SK-N-MC (cell line): ENCODE measurements around the gene AP3S2.
"Not testable (repeated sequence)": the region's sequence is repeated elsewhere in the genome, so short reads cannot be mapped to it uniquely, and the experiment has no call there.

Experiments
- DNase-seq: peaks from one replicate; pipeline ENCODE4 v3.0.0-alpha.2; 2011; ENCODE audit warnings: low read depth, low spot score
- H3K27ac ChIP-seq: fragments of 200-600 bp; sonication (generic); 2 replicates; pipeline ENCODE4 v1.5.1; 2016; ENCODE audit warnings: mixed run types
- H3K36me3 ChIP-seq: fragments of 200-600 bp; sonication (generic); 2 replicates; pipeline ENCODE4 v1.6.1; 2017; ENCODE audit warnings: antibody characterized with exemption, low read length, mixed read lengths; ENCODE audit not compliant: insufficient read depth
- H3K4me3 ChIP-seq: fragments of 200-600 bp; sonication (generic); 2 replicates; pipeline ENCODE4 v1.5.1; 2016
- H3K9ac ChIP-seq: fragments of 200-600 bp; sonication (generic); 2 replicates; pipeline ENCODE4 v1.8.0; 2017; ENCODE audit warnings: mixed run types, mixed read lengths; ENCODE audit not compliant: insufficient read length
- H3K9me3 ChIP-seq: fragments of 200-600 bp; sonication (generic); 2 replicates; pipeline ENCODE4 v1.6.1; 2017; ENCODE audit warnings: low read depth, mild to moderate bottlenecking, antibody characterized with exemption, low read length, moderate library complexity, mixed read lengths
- EZH2 ChIP-seq: fragments of 200-600 bp; sonication (generic); IDR thresholded peaks from one replicate; pipeline ENCODE4 v1.6.1; 2017; ENCODE audit warnings: antibody characterized with exemption
- FOXP2 ChIP-seq: optimal IDR thresholded peaks from 2 replicates; pipeline ENCODE3; 2011; ENCODE audit warnings: mild to moderate bottlenecking, moderate library complexity; ENCODE audit not compliant: insufficient read depth; ENCODE audit errors: extremely low read length, control extremely low read depth
- POLR2AphosphoS5 ChIP-seq: IDR thresholded peaks from 2 replicates; pipeline ENCODE4 v1.6.1; 2012; ENCODE audit warnings: mild to moderate bottlenecking, low read depth, low read length, borderline replicate concordance

Gene AP3S2

GRCh38 chr15:89787944-89788343 lies 105.8 kb downstream of the AP3S2 start:
- no peaks in the 10 kb centered on the region for H3K36me3 ChIP-seq
- no peaks in the 10 kb centered on the region; the same call in 1 of the 2 replicates for H3K9me3 ChIP-seq
- no peak for DNase-seq
- no peak overlapping the region for H3K9ac ChIP-seq
- H3K4me3 ChIP-seq = no peak overlapping the region
- no peak overlapping the region for H3K27ac ChIP-seq
- TF ChIP-seq EZH2 = no peak
- TF ChIP-seq POLR2AphosphoS5 = no peak
- no peak for TF ChIP-seq FOXP2

- H3K9me3 ChIP-seq = no peaks in the 10 kb centered on the region; the same call in 1 of the 2 replicates
- TF ChIP-seq EZH2 (no peak), FOXP2 (no peak), POLR2AphosphoS5 (no peak)
- no peak overlapping the region for H3K9ac ChIP-seq
- H3K36me3 ChIP-seq = no peaks in the 10 kb centered on the region
- H3K27ac ChIP-seq = peak overlapping the region; percentile 72
- no peak for DNase-seq
- no peak overlapping the region for H3K4me3 ChIP-seq
Observed at GRCh38 chr15:89785774-89786140, 108.0 kb downstream of the AP3S2 start.

GRCh38 chr15:89785064-89785773 lies 108.6 kb downstream of the AP3S2 start:
- DNase-seq = no peak
- Histone ChIP-seq H3K27ac (peak overlapping the region; percentile 72), H3K9ac (no peak overlapping the region)

GRCh38 chr15:89784686-89784960 lies 109.2 kb downstream of the AP3S2 start:
- TF ChIP-seq POLR2AphosphoS5 = no peak
- TF ChIP-seq EZH2 = no peak
- TF ChIP-seq FOXP2 = no peak
- H3K4me3 ChIP-seq = no peak overlapping the region
- H3K9ac ChIP-seq = no peak overlapping the region
- H3K36me3 ChIP-seq = no peaks in the 10 kb centered on the region
- no peak for DNase-seq
- H3K27ac ChIP-seq = no peak overlapping the region
- no peaks in the 10 kb centered on the region; the same call in 1 of the 2 replicates for H3K9me3 ChIP-seq

More at GRCh38 chr15:89785064-89785773, 108.6 kb downstream of the AP3S2 start:
- TF ChIP-seq FOXP2 (no peak), POLR2AphosphoS5 (no peak), EZH2 (no peak)
- H3K4me3 ChIP-seq = no peak overlapping the region
- H3K36me3 ChIP-seq = no peaks in the 10 kb centered on the region
- no peaks in the 10 kb centered on the region; the same call in 1 of the 2 replicates for H3K9me3 ChIP-seq

GRCh38 chr15:89783861-89784685 lies 109.7 kb downstream of the AP3S2 start:
- no peak overlapping the region for H3K27ac ChIP-seq
- no peak overlapping the region for H3K4me3 ChIP-seq
- TF ChIP-seq EZH2 (no peak), POLR2AphosphoS5 (no peak), FOXP2 (no peak)
- no peaks in the 10 kb centered on the region; the same call in 1 of the 2 replicates for H3K9me3 ChIP-seq
- no peak for DNase-seq
- no peak overlapping the region for H3K9ac ChIP-seq
- H3K36me3 ChIP-seq = no peaks in the 10 kb centered on the region

- no peak overlapping the region for H3K9ac ChIP-seq
- no peaks in the 10 kb centered on the region; the same call in 1 of the 2 replicates for H3K9me3 ChIP-seq
- H3K4me3 ChIP-seq = no peak overlapping the region
- TF ChIP-seq FOXP2 = no peak
- TF ChIP-seq POLR2AphosphoS5 = no peak
- TF ChIP-seq EZH2 = no peak
- H3K27ac ChIP-seq = no peak overlapping the region
- no peak for DNase-seq
- no peaks in the 10 kb centered on the region for H3K36me3 ChIP-seq
Observed at GRCh38 chr15:89783111-89783860, 110.5 kb downstream of the AP3S2 start.

GRCh38 chr15:89782619-89782950 lies 111.2 kb downstream of the AP3S2 start:
- H3K4me3 ChIP-seq, DNase-seq, H3K36me3 ChIP-seq, H3K27ac ChIP-seq, H3K9me3 ChIP-seq, H3K9ac ChIP-seq: not testable (repeated sequence)

GRCh38 chr15:89781891-89782618 lies 111.7 kb downstream of the AP3S2 start:
- DNase-seq = no peak
- Histone ChIP-seq H3K4me3 (no peak overlapping the region), H3K36me3 (no peaks in the 10 kb centered on the region), H3K27ac (no peak overlapping the region), H3K9ac (no peak overlapping the region), H3K9me3 (no peaks in the 10 kb centered on the region)
- TF ChIP-seq FOXP2 (no peak), EZH2 (no peak), POLR2AphosphoS5 (no peak)
